GM12892 (cell line): ENCODE results near the gene OR51A2.

ENCODE experiments used
- DNase-seq: peaks from one replicate; pipeline ENCODE4 v3.0.0; 2011; ENCODE audit not compliant: insufficient read length
- FAIRE-seq: peaks from 2 replicates; lab custom pipeline; 2011; peaks lifted over from hg19 to GRCh38; lab: Jason Lieb, UNC
- POLR2A ChIP-seq: IDR thresholded peaks from 2 replicates; pipeline ENCODE4 v1.6.1; 2011; ENCODE audit warnings: low read depth, low read length, control low read depth
- POLR2AphosphoS5 ChIP-seq: IDR thresholded peaks from 2 replicates; pipeline ENCODE4 v1.6.1; 2011; ENCODE audit warnings: low read depth, low read length, control low read depth
- TAF1 ChIP-seq: IDR thresholded peaks from 2 replicates; pipeline ENCODE4 v1.6.1; 2011; ENCODE audit warnings: low read depth, mild to moderate bottlenecking, control low read depth, low read length, borderline replicate concordance

OR51A2 gene

GRCh38 chr11:4936745-4937144 is 18.8 kb downstream of the OR51A2 start:
- FAIRE-seq: no peak
- no peak for DNase-seq
- TF ChIP-seq POLR2AphosphoS5 (no peak), TAF1 (no peak), POLR2A (no peak)

GRCh38 chr11:4932751-4933150 is 22.8 kb downstream of the OR51A2 start:
- FAIRE-seq (no peak), DNase-seq (no peak)
- TF ChIP-seq POLR2AphosphoS5 (no peak), TAF1 (no peak), POLR2A (no peak)

GRCh38 chr11:4926608-4927007 is 28.9 kb downstream of the OR51A2 start:
- FAIRE-seq (no peak), DNase-seq (no peak)
- no peak for TF ChIP-seq POLR2AphosphoS5
- no peak for TF ChIP-seq TAF1
- no peak for TF ChIP-seq POLR2A

- TF ChIP-seq POLR2AphosphoS5: no peak
- TF ChIP-seq POLR2A: no peak
- TF ChIP-seq TAF1: no peak
These were observed 31.3 kb downstream of the OR51A2 start, which contains the start of gene OR51G1 for GRCh38 chr11:4924239-4924638. Gene OR51G1, minus strand, starts transcription at chr11:4924339. Its CDS starts 0 bp downstream, at chr11:4924339.

GRCh38 chr11:4922304-4922703 is 33.2 kb downstream of the OR51A2 start:
- DNase-seq (no peak), FAIRE-seq (no peak)
- TF ChIP-seq TAF1: no peak
- no peak for TF ChIP-seq POLR2A
- TF ChIP-seq POLR2AphosphoS5: no peak

More at GRCh38 chr11:4924239-4924638, 31.3 kb downstream of the OR51A2 start, which contains the start of gene OR51G1:
- DNase-seq (no peak), FAIRE-seq (no peak)

- no peak for DNase-seq
- no peak for FAIRE-seq
- TF ChIP-seq POLR2AphosphoS5 (no peak), TAF1 (no peak), POLR2A (no peak)
These were observed 33.7 kb downstream of the OR51A2 start for GRCh38 chr11:4921796-4922195.

GRCh38 chr11:4919250-4919649 is 36.3 kb downstream of the OR51A2 start, which contains the start of gene OR51G2:
Gene OR51G2, minus strand, starts transcription at chr11:4919350. Its CDS starts 3,687 bp downstream, at chr11:4915663.
- TF ChIP-seq POLR2A (no peak), TAF1 (no peak), POLR2AphosphoS5 (no peak)
- FAIRE-seq: no peak
- no peak for DNase-seq

GRCh38 chr11:4916581-4916980 is 38.9 kb downstream of the OR51A2 start:
- TF ChIP-seq POLR2A (no peak), TAF1 (no peak), POLR2AphosphoS5 (no peak)
- no peak for DNase-seq
- no peak for FAIRE-seq
